HEK293 (cell line): ENCODE measurements around the gene PRKG1.
A peak's percentile ranks its signal among the peaks of the same experiment; 100 is the strongest.

ENCODE experiments used
- CTCF ChIA-PET: fragments of 350-600 bp; formaldehyde crosslinking; extraction: SDS; loops from one replicate; lab custom pipeline; 2021; ENCODE audit warnings: antibody characterized with exemption; lab: Yijun Ruan, JAX
- POLR2A ChIA-PET: fragments of 300-600 bp; formaldehyde crosslinking; extraction: SDS; loops from one replicate; lab custom pipeline; 2020; ENCODE audit warnings: antibody characterized with exemption, inconsistent platforms; lab: Yijun Ruan, JAX
- H3K27ac ChIP-seq: fragments of 200-500 bp; sonication (Bioruptor generic); 2 replicates; pipeline ENCODE4 v1.5.1; 2014; ENCODE audit warnings: low read depth, low read length, control low read depth, inconsistent platforms; ENCODE audit errors: extremely low read depth
- H3K36me3 ChIP-seq, 2 experiments: fragments of 200-500 bp in 1 of 2; sonication (Bioruptor generic) in 1 of 2; 1 replicate in 1 of 2; 2 replicates in 1 of 2; pipeline ENCODE4 v1.5.1; 2014 to 2017; ENCODE audit warnings: inconsistent platforms in 2 of 2, low read length in 2 of 2; ENCODE audit not compliant: control insufficient read depth in 2 of 2, insufficient read depth in 1 of 2
- H3K4me1 ChIP-seq: fragments of 200-500 bp; sonication (Bioruptor generic); 2 replicates; pipeline ENCODE4 v1.5.1; 2014; ENCODE audit warnings: mild to moderate bottlenecking, low read length, inconsistent platforms; ENCODE audit not compliant: control insufficient read depth, insufficient read depth
- H3K4me3 ChIP-seq: 2 replicates; pipeline ENCODE4 v1.5.1; 2011; ENCODE audit warnings: low read depth, mild to moderate bottlenecking, control low read depth, low read length, moderate library complexity
- H3K9me3 ChIP-seq: fragments of 200-500 bp; sonication (Bioruptor generic); 2 replicates; pipeline ENCODE4 v1.5.1; 2014; ENCODE audit warnings: low read depth, low read length, inconsistent platforms; ENCODE audit not compliant: control insufficient read depth, insufficient read depth
- SCRT1 ChIP-seq: fragments of 450-650 bp; formaldehyde crosslinking; IDR thresholded peaks from 2 replicates; pipeline ENCODE4 v1.5.1; 2016; ENCODE audit warnings: missing biosample characterization, missing genetic modification characterization, borderline replicate concordance
- SCRT2 ChIP-seq: fragments of 450-650 bp; formaldehyde crosslinking; IDR thresholded peaks from 2 replicates; pipeline ENCODE4 v1.5.1; 2016; ENCODE audit warnings: missing biosample characterization, missing genetic modification characterization
- TCF7L2 ChIP-seq: IDR thresholded peaks from 2 replicates; pipeline ENCODE4 v1.6.1; 2011; ENCODE audit warnings: low read depth, mild to moderate bottlenecking, inconsistent platforms, low read length, moderate library complexity, borderline replicate concordance
- ZIC2 ChIP-seq: fragments of 450-650 bp; formaldehyde crosslinking; IDR thresholded peaks from 2 replicates; pipeline ENCODE4 v1.5.1; 2016; ENCODE audit warnings: missing biosample characterization, missing genetic modification characterization
- ZNF112 ChIP-seq: fragments of 450-650 bp; formaldehyde crosslinking; IDR thresholded peaks from 2 replicates; pipeline ENCODE4 v1.5.0; 2017; ENCODE audit warnings: missing biosample characterization, missing genetic modification characterization
- ZNF114 ChIP-seq: fragments of 450-650 bp; formaldehyde crosslinking; IDR thresholded peaks from 2 replicates; pipeline ENCODE4 v1.5.0; 2017; ENCODE audit warnings: missing biosample characterization, missing genetic modification characterization
- ZNF133 ChIP-seq: fragments of 450-650 bp; formaldehyde crosslinking; IDR thresholded peaks from 2 replicates; pipeline ENCODE4 v1.5.1; 2016; ENCODE audit warnings: missing biosample characterization, missing genetic modification characterization
- ZNF19 ChIP-seq: fragments of 450-650 bp; formaldehyde crosslinking; IDR thresholded peaks from 2 replicates; pipeline ENCODE4; 2016; ENCODE audit warnings: missing biosample characterization, missing genetic modification characterization, low read depth
- ZNF2 ChIP-seq: fragments of 450-650 bp; formaldehyde crosslinking; IDR thresholded peaks from 2 replicates; pipeline ENCODE4 v1.5.1; 2016; ENCODE audit warnings: missing biosample characterization, missing genetic modification characterization
- ZNF266 ChIP-seq: fragments of 450-650 bp; formaldehyde crosslinking; IDR thresholded peaks from 2 replicates; pipeline ENCODE4 v1.5.1; 2016; ENCODE audit warnings: missing biosample characterization, missing genetic modification characterization, low read depth
- ZNF501 ChIP-seq: fragments of 450-650 bp; formaldehyde crosslinking; IDR thresholded peaks from 2 replicates; pipeline ENCODE4 v1.5.1; 2016; ENCODE audit warnings: missing biosample characterization, missing genetic modification characterization
- ZNF510 ChIP-seq: fragments of 450-650 bp; formaldehyde crosslinking; IDR thresholded peaks from 2 replicates; pipeline ENCODE4 v1.5.1; 2018; ENCODE audit warnings: mild to moderate bottlenecking, missing genetic modification characterization, missing biosample characterization; ENCODE audit not compliant: insufficient replicate concordance
- ZNF529 ChIP-seq: fragments of 450-650 bp; formaldehyde crosslinking; IDR thresholded peaks from 2 replicates; pipeline ENCODE4 v1.5.1; 2017; ENCODE audit warnings: missing genetic modification characterization, missing biosample characterization; ENCODE audit not compliant: insufficient replicate concordance
- ZNF530 ChIP-seq: fragments of 450-650 bp; formaldehyde crosslinking; IDR thresholded peaks from 2 replicates; pipeline ENCODE4 v1.5.1; 2016; ENCODE audit warnings: low read depth, missing biosample characterization, missing genetic modification characterization
- ZNF830 ChIP-seq: fragments of 450-650 bp; IDR thresholded peaks from 2 replicates; pipeline ENCODE4 v1.5.0; 2018; ENCODE audit warnings: missing biosample characterization, missing genetic modification characterization, low read depth, mild to moderate bottlenecking, moderate library complexity
- ZXDB ChIP-seq: fragments of 450-650 bp; formaldehyde crosslinking; IDR thresholded peaks from 2 replicates; pipeline ENCODE4 v1.5.1; 2016; ENCODE audit warnings: missing biosample characterization, missing genetic modification characterization
- TF ChIP-seq, protein P1 (sequence below): fragments of 450-650 bp; formaldehyde crosslinking; IDR thresholded peaks from 2 replicates; pipeline ENCODE4 v1.5.1; 2017; ENCODE audit warnings: missing biosample characterization, missing genetic modification characterization
- TF ChIP-seq, protein P2 (sequence below): fragments of 450-650 bp; formaldehyde crosslinking; IDR thresholded peaks from 2 replicates; pipeline ENCODE4 v1.5.1; 2016; ENCODE audit warnings: missing biosample characterization, missing genetic modification characterization
- TF ChIP-seq, protein P3 (sequence below): fragments of 450-650 bp; IDR thresholded peaks from 2 replicates; pipeline ENCODE4 v1.5.1; 2018; ENCODE audit warnings: missing biosample characterization, mild to moderate bottlenecking, missing genetic modification characterization
- TF ChIP-seq, protein P4 (sequence below): fragments of 450-650 bp; formaldehyde crosslinking; IDR thresholded peaks from 2 replicates; pipeline ENCODE4 v1.5.1; 2016; ENCODE audit warnings: missing biosample characterization, missing genetic modification characterization
- TF ChIP-seq, protein P5 (sequence below): fragments of 450-650 bp; formaldehyde crosslinking; IDR thresholded peaks from 2 replicates; pipeline ENCODE4 v1.5.1; 2016; ENCODE audit warnings: missing biosample characterization, missing genetic modification characterization, borderline replicate concordance
- TF ChIP-seq, protein P6 (sequence below): fragments of 450-650 bp; IDR thresholded peaks from 2 replicates; pipeline ENCODE4 v1.5.1; 2018; ENCODE audit warnings: missing biosample characterization, missing genetic modification characterization
- TF ChIP-seq, protein P7 (sequence below): fragments of 450-650 bp; formaldehyde crosslinking; IDR thresholded peaks from 2 replicates; pipeline ENCODE4 v1.5.1; 2017; ENCODE audit warnings: missing biosample characterization, missing genetic modification characterization

PRKG1 gene

DNA sequence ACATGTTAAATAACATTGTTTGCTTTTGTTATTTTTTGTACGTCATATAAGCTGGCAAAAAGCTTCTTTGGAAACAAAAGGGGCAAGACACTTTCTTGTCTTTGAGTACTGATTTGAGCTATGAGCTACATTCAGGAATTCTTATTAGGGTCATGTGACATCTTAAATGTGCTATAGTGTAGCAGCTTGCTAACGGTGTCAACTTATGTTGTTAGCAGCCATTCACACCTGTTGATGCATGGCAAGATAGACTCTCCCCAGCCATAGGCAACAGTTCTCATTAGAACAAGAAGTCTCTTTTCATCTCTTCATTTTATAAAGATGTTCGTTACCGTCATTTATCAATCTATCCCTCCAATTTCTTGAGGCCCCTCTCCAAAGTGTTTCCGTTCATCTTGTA is 411.4 kb downstream of the PRKG1 start:
- no peaks in the 10 kb centered on the region for H3K9me3 ChIP-seq
- CTCF ChIA-PET: no interaction called here
- POLR2A ChIA-PET: no interaction called here
- H3K27ac ChIP-seq: no peak overlapping the region
- H3K4me1 ChIP-seq: no peaks in the 10 kb centered on the region
- no peak overlapping the region for H3K4me3 ChIP-seq
- no peaks in the 10 kb centered on the region for H3K36me3 ChIP-seq
- TF ChIP-seq SCRT2 (tag by site-specific recombination): peak; percentile 87
- TF ChIP-seq ZNF133 (tag by site-specific recombination): no peak
- TF ChIP-seq SCRT1 (tag by site-specific recombination): peak; percentile 16; the same call in 1 of the 2 replicates
- TF ChIP-seq, all 188 proteins: peak for 2

DNA sequence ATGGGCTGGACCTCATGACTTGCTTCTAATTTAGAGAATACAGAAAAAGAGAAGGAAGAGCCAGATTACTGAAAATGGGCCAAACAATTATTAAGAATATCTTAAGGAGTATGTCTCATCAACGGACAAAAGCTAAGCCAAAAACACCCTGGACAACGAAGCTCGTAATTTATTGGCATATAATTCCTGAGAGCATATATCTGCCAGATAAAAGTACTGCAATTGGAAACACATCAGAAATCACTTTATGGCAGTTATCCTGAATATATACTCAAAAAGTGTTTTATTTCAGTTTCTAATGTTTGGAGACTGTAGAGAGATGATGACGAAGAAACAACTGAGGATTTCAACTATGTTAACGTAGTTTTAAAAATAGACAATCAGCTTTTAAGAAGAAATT is 413.3 kb downstream of the PRKG1 start:
- no peak overlapping the region for H3K4me3 ChIP-seq
- H3K27ac ChIP-seq: no peak overlapping the region
- H3K9me3 ChIP-seq: no peaks in the 10 kb centered on the region
- H3K4me1 ChIP-seq: no peaks in the 10 kb centered on the region
- CTCF ChIA-PET: no interaction called here
- POLR2A ChIA-PET: no interaction called here
- no peaks in the 10 kb centered on the region for H3K36me3 ChIP-seq
- TF ChIP-seq, protein P1, sequence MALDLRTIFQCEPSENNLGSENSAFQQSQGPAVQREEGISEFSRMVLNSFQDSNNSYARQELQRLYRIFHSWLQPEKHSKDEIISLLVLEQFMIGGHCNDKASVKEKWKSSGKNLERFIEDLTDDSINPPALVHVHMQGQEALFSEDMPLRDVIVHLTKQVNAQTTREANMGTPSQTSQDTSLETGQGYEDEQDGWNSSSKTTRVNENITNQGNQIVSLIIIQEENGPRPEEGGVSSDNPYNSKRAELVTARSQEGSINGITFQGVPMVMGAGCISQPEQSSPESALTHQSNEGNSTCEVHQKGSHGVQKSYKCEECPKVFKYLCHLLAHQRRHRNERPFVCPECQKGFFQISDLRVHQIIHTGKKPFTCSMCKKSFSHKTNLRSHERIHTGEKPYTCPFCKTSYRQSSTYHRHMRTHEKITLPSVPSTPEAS (tag by site-specific recombination): no peak
- TF ChIP-seq ZNF114 (no peak), ZNF529 (tag by site-specific recombination) (no peak), ZXDB (no peak), ZNF530 (tag by site-specific recombination) (no peak), TCF7L2 (no peak), ZNF501 (tag by site-specific recombination) (no peak), ZNF2 (tag by site-specific recombination) (no peak), ZNF510 (tag by site-specific recombination) (no peak), ZNF266 (tag by site-specific recombination) (no peak), ZNF19 (tag by site-specific recombination) (no peak), ZIC2 (tag by site-specific recombination) (no peak), ZNF830 (tag by site-specific recombination) (no peak), ZNF112 (tag by site-specific recombination) (no peak)
- TF ChIP-seq, protein P2, sequence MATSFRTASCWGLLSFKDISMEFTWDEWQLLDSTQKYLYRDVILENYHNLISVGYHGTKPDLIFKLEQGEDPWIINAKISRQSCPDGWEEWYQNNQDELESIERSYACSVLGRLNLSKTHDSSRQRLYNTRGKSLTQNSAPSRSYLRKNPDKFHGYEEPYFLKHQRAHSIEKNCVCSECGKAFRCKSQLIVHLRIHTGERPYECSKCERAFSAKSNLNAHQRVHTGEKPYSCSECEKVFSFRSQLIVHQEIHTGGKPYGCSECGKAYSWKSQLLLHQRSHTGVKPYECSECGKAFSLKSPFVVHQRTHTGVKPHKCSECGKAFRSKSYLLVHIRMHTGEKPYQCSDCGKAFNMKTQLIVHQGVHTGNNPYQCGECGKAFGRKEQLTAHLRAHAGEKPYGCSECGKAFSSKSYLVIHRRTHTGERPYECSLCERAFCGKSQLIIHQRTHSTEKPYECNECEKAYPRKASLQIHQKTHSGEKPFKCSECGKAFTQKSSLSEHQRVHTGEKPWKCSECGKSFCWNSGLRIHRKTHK (tag by site-specific recombination): no peak
- TF ChIP-seq, protein P3, sequence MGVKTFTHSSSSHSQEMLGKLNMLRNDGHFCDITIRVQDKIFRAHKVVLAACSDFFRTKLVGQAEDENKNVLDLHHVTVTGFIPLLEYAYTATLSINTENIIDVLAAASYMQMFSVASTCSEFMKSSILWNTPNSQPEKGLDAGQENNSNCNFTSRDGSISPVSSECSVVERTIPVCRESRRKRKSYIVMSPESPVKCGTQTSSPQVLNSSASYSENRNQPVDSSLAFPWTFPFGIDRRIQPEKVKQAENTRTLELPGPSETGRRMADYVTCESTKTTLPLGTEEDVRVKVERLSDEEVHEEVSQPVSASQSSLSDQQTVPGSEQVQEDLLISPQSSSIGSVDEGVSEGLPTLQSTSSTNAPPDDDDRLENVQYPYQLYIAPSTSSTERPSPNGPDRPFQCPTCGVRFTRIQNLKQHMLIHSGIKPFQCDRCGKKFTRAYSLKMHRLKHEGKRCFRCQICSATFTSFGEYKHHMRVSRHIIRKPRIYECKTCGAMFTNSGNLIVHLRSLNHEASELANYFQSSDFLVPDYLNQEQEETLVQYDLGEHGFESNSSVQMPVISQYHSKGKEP (tag by site-specific recombination): no peak
- TF ChIP-seq, protein P4, sequence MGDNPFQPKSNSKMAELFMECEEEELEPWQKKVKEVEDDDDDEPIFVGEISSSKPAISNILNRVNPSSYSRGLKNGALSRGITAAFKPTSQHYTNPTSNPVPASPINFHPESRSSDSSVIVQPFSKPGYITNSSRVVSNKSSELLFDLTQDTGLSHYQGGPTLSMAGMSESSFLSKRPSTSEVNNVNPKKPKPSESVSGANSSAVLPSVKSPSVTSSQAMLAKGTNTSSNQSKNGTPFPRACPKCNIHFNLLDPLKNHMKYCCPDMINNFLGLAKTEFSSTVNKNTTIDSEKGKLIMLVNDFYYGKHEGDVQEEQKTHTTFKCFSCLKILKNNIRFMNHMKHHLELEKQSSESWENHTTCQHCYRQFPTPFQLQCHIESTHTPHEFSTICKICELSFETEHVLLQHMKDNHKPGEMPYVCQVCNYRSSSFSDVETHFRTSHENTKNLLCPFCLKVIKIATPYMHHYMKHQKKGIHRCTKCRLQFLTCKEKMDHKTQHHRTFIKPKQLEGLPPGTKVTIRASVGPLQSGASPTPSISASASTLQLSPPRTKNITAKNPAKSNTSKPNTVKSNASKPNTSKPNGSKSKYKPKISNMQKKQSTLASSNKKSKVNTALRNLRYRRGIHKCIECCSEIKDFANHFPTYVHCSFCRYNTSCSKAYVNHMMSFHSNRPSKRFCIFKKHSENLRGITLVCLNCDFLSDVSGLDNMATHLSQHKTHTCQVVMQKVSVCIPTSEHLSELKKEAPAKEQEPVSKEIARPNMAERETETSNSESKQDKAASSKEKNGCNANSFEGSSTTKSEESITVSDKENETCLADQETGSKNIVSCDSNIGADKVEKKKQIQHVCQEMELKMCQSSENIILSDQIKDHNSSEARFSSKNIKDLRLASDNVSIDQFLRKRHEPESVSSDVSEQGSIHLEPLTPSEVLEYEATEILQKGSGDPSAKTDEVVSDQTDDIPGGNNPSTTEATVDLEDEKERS: no peak
- TF ChIP-seq, protein P5, sequence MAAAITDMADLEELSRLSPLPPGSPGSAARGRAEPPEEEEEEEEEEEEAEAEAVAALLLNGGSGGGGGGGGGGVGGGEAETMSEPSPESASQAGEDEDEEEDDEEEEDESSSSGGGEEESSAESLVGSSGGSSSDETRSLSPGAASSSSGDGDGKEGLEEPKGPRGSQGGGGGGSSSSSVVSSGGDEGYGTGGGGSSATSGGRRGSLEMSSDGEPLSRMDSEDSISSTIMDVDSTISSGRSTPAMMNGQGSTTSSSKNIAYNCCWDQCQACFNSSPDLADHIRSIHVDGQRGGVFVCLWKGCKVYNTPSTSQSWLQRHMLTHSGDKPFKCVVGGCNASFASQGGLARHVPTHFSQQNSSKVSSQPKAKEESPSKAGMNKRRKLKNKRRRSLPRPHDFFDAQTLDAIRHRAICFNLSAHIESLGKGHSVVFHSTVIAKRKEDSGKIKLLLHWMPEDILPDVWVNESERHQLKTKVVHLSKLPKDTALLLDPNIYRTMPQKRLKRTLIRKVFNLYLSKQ: no peak
- TF ChIP-seq, protein P6, sequence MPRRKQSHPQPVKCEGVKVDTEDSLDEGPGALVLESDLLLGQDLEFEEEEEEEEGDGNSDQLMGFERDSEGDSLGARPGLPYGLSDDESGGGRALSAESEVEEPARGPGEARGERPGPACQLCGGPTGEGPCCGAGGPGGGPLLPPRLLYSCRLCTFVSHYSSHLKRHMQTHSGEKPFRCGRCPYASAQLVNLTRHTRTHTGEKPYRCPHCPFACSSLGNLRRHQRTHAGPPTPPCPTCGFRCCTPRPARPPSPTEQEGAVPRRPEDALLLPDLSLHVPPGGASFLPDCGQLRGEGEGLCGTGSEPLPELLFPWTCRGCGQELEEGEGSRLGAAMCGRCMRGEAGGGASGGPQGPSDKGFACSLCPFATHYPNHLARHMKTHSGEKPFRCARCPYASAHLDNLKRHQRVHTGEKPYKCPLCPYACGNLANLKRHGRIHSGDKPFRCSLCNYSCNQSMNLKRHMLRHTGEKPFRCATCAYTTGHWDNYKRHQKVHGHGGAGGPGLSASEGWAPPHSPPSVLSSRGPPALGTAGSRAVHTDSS (tag by site-specific recombination): no peak
- TF ChIP-seq, protein P7, sequence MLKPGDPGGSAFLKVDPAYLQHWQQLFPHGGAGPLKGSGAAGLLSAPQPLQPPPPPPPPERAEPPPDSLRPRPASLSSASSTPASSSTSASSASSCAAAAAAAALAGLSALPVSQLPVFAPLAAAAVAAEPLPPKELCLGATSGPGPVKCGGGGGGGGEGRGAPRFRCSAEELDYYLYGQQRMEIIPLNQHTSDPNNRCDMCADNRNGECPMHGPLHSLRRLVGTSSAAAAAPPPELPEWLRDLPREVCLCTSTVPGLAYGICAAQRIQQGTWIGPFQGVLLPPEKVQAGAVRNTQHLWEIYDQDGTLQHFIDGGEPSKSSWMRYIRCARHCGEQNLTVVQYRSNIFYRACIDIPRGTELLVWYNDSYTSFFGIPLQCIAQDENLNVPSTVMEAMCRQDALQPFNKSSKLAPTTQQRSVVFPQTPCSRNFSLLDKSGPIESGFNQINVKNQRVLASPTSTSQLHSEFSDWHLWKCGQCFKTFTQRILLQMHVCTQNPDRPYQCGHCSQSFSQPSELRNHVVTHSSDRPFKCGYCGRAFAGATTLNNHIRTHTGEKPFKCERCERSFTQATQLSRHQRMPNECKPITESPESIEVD (tag by site-specific recombination): no peak
